Right forelimb (tissue), 1 donor: ENCODE data around the gene MYBPC3.
"Not testable (repeated sequence)": the region's sequence is repeated elsewhere in the genome, so short reads cannot be mapped to it uniquely, and the experiment has no call there.

Experiments used
- DNase-seq: peaks from one replicate; pipeline ENCODE4 v3.0.0-alpha.2; 2018

Gene MYBPC3

GRCh38 chr11:47336595-47336994, 15.9 kb downstream of the MYBPC3 start:
- DNase-seq, result no peak

- DNase-seq, result no peak
Observed at GRCh38 chr11:47335733-47336132, 16.8 kb downstream of the MYBPC3 start.

- not testable (repeated sequence) for DNase-seq
Observed at GRCh38 chr11:47334699-47335411, 17.6 kb downstream of the MYBPC3 start.

- DNase-seq, result no peak
Observed at GRCh38 chr11:47333886-47334443, 18.5 kb downstream of the MYBPC3 start.

- no peak for DNase-seq
Observed at GRCh38 chr11:47333526-47333845, 19.0 kb downstream of the MYBPC3 start.

GRCh38 chr11:47332791-47333525, 19.5 kb downstream of the MYBPC3 start:
- no peak for DNase-seq

- DNase-seq, result no peak
Observed at GRCh38 chr11:47332303-47332711, 20.2 kb downstream of the MYBPC3 start.

GRCh38 chr11:47331454-47332302, 20.8 kb downstream of the MYBPC3 start:
- no peak for DNase-seq

GRCh38 chr11:47329987-47330931, 22.2 kb downstream of the MYBPC3 start:
- peak; percentile 43 for DNase-seq

GRCh38 chr11:47329431-47329986, 23.0 kb downstream of the MYBPC3 start:
- DNase-seq, result no peak

- no peak for DNase-seq
Observed at GRCh38 chr11:47328449-47329390, 23.8 kb downstream of the MYBPC3 start.

GRCh38 chr11:47327949-47328348, 24.6 kb downstream of the MYBPC3 start:
- DNase-seq, result no peak

GRCh38 chr11:47327025-47327424, 25.5 kb downstream of the MYBPC3 start:
- no peak for DNase-seq

GRCh38 chr11:47326198-47326597, 26.3 kb downstream of the MYBPC3 start:
- DNase-seq, result no peak

- no peak for DNase-seq
Observed at GRCh38 chr11:47325271-47326041, 27.0 kb downstream of the MYBPC3 start.

GRCh38 chr11:47324520-47324919, 28.0 kb downstream of the MYBPC3 start:
- DNase-seq, result no peak

GRCh38 chr11:47318166-47318565, 34.3 kb downstream of the MYBPC3 start:
- DNase-seq, result no peak

- no peak for DNase-seq
Observed at GRCh38 chr11:47317064-47317828, 35.3 kb downstream of the MYBPC3 start.

GRCh38 chr11:47316501-47316900, 36.0 kb downstream of the MYBPC3 start:
- not testable (repeated sequence) for DNase-seq
